HG03442 (cell line): ENCODE measurements around the gene FOXK2.

Experiments used
- ATAC-seq: cut with Tn5 transposase; IDR thresholded peaks from one replicate; pipeline ENCODE4 v1.9.1; 2021; ENCODE audit warnings: mild to moderate bottlenecking, moderate library complexity; ENCODE audit not compliant: unreplicated experiment

The FOXK2 gene

GRCh38 chr17:82518826-82519810, at the start of gene FOXK2:
Gene FOXK2 (plus strand): TSS chr17:82519732. CDS start chr17:82519889, 157 bp downstream.
- ATAC-seq: peak; percentile 89

- no peak for ATAC-seq
Measured at GRCh38 chr17:82470065-82470464, 49.5 kb upstream of the FOXK2 start.

GRCh38 chr17:82474223-82475010, 45.1 kb upstream of the FOXK2 start:
- no peak for ATAC-seq

- ATAC-seq: no peak
Measured at GRCh38 chr17:82475458-82475857, 44.1 kb upstream of the FOXK2 start.

- no peak for ATAC-seq
Measured at GRCh38 chr17:82477934-82478333, 41.6 kb upstream of the FOXK2 start.

GRCh38 chr17:82479602-82480001, 39.9 kb upstream of the FOXK2 start:
- no peak for ATAC-seq

GRCh38 chr17:82480318-82480717, 39.2 kb upstream of the FOXK2 start:
- no peak for ATAC-seq

- no peak for ATAC-seq
Measured at GRCh38 chr17:82483204-82483660, 36.3 kb upstream of the FOXK2 start.

GRCh38 chr17:82483836-82484235, 35.7 kb upstream of the FOXK2 start:
- ATAC-seq: no peak

GRCh38 chr17:82486231-82487094, 33.1 kb upstream of the FOXK2 start:
- no peak for ATAC-seq

- ATAC-seq: no peak
Measured at GRCh38 chr17:82487910-82488309, 31.6 kb upstream of the FOXK2 start.

GRCh38 chr17:82489117-82489516, 30.4 kb upstream of the FOXK2 start:
- no peak for ATAC-seq

- ATAC-seq: no peak
Measured at GRCh38 chr17:82489851-82490511, 29.6 kb upstream of the FOXK2 start.

GRCh38 chr17:82490512-82491195, 28.9 kb upstream of the FOXK2 start:
- no peak for ATAC-seq

- ATAC-seq: no peak
Measured at GRCh38 chr17:82491196-82491530, 28.4 kb upstream of the FOXK2 start.

- ATAC-seq: no peak
Measured at GRCh38 chr17:82491533-82491932, 28.0 kb upstream of the FOXK2 start.

- no peak for ATAC-seq
Measured at GRCh38 chr17:82492643-82493225, 26.8 kb upstream of the FOXK2 start.

- no peak for ATAC-seq
Measured at GRCh38 chr17:82493226-82493781, 26.2 kb upstream of the FOXK2 start.
